ENCODE data around the gene WFDC10B.
"Not testable (repeated sequence)": the region's sequence is repeated elsewhere in the genome, so short reads cannot be mapped to it uniquely, and the experiment has no call there.

WFDC10B gene
- total RNA-seq: 0 reads per million in 2 experiments

DNA sequence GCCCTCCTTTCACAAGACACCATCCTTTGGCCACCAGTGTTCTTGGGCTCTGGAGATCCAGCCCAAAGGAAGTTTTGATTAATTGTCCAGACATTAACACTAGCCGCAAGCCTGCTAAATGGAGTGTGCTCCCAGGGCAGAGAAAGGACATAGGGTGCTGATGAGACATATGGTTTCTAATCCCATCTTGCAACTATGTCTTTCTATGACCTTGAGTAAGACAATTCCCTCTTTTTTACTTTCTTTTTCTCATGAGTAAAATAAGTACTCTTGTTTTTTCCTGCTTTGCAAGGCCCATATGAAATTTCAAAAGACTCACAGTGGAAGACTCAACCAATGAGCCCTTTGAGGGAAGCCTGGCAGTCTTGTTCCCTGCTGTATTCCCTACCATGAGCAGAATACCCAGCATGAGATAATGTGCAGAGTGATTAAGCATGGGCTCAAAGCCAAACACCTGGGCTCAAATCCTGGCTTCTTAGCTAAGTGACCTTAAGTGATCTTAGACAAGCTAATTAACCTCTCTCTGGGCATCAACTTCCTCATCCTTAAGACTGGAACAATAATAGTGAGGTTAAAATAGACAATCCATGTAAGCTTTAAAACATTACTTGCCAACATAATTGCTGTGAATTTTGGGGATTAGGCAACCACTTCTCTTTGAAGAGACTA lies at the start of gene WFDC10B:
Gene WFDC10B (minus strand): TSS at position 51 of the 669 bp plus-strand sequence. CDS start 19,027 bp downstream, outside the sequence.
- DNase-seq (ENCODE audit: low read depth): no peak

DNA sequence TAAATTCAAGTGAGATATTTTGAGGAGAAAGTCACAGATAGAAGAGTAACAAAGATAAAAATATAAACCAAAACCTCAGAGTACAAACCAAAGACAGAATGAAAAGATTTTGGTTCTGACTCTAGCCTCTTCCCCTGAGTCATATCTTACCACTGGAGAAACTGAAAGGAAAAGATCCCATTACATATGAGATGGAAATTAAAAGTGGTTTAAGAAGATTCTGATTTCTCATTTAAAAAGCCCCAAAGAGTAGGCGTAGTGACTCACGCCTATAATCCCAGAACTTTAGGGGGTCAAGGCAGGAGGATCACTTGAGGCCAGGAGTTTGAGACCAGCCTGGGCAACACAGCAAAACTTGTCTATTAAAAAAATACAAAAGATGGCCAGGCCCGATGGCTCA lies 47.9 kb upstream of the WFDC10B start:
- DNase-seq (ENCODE audit: low read depth): no peak

DNA sequence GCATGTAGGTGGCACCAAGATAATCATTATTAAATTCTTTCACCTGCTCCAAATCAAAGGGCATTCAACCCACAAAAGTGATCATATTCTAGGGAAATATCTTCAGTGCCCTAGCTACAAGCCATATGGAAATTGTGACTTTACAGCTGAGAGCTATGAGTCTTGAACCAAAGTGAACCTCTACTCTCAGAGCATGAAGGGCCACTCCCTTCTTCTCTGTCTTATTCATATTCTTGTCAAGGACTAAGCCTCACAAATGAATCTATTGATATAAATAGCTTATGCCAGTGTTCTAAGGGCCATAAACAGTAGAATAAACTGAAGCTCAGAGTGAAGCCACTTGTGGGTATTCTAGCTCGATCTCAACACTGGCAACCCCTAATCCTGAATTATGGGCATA lies 46.9 kb upstream of the WFDC10B start:
- no peak for DNase-seq (ENCODE audit: low read depth)

DNA sequence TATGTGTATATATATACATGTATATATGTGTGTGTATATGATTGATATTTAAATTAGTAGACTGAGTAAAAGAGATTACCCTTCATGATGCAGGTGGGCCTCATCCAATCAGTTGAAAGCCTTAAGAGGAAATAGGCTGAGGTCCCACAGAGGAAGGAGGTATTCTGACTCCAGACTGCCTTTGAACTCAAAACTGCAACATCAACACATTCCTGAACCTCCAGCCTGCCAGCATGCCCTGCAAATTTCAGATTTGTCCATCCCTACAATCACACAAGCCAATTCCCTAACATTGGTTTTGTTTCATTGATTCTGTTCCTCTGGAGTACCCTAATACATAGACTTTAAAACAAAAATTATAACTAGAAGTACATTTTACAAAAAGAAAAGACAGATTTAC lies 40.2 kb upstream of the WFDC10B start:
- DNase-seq (ENCODE audit: low read depth): no peak

DNA sequence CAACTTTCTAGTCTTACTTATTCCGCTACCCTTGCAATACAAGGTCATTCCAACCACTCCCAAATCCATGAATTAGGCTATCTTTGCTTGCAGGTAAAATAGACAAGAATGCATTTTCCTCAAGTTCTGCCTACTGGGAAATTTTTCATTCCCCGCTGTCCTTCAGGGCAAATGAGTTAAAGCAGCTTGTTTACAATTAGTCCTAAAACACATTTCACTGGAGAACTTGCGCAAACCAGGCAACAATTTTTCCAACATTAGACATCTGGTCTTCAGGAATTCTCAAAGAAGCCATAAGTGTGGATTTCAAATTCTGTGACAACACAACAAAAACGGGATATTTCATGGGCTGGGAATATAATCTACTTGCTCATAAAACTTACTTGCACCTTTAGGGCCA lies 37.8 kb upstream of the WFDC10B start:
- no peak for DNase-seq (ENCODE audit: low read depth)

DNA sequence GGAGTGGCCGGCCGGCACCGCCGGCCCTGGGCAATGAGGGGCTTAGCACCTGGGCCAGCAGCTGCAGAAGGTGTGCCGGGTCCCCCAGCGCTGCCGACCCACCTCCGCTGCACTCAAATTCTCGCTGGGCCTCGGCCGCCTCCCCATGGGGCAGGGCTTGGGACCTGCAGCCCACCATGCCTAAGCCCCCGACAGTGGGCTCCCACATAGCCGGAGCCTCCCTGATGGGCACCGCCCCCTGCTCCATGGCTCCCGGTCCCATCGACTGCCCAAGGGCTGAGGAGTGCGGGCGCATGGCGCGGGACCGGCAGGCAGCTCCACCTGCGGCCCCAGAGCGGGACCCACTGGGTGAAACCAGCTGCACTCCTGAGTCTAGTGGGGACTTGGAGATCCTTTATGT lies 31.2 kb upstream of the WFDC10B start:
- no peak for DNase-seq (ENCODE audit: low read depth)

DNA sequence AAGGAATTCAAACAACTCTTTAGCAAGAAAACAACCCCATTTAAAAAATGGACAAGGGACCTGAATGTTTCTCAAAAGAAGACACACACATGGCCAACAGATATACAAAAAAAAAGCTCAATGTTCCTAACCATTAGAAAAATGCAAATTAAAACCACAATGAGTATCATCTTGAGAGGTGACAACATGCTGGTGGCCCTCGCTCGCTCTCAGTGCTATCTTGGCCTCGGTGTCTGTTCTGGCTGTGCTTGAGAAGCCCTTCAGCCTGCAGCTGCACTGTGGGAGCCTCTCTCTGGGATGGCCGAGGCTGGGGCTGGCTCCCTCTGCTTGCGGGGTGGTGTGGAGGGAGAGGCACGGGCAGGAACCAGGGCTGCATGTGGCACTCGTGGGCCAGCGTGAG lies 30.7 kb upstream of the WFDC10B start:
- DNase-seq (ENCODE audit: low read depth): no peak

DNA sequence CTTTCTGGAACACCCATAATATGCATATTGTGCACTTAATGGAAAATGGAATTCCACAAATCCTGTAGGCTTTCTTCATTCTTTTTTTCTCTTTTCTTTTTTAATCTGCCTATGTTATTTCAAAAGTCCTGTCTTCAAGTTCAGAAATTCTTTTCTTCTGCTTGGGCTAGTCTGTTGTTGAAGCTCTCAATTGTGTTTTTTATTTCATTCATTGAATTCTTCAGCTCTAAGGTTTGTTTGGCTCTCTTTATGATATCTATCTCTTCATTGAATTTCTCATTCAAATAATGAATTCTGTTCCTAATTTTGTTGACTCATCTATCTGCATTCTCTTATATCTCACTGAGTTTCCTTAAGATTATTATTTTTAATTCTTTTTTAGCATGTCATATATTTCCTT lies 27.4 kb upstream of the WFDC10B start:
- DNase-seq (ENCODE audit: low read depth): no peak

DNA sequence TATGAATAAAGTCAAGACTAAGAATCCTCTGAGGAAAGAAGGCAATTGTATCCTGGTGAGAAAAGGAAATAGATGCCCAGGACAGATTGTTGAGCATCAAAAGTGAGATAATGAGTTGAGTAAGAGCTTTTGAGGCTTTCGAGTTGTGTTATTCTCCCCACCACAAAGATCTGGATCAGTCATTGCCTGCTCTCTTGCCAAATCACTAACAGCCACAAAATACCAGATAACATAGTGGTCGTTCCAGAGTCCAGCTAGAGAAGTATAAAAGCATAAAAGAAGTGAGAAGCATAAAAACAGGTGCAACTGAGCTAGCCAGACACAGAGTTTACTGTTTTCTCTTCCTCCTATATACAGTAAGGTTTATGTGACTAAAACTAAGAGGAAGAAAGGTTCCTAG lies 22.2 kb upstream of the WFDC10B start:
- DNase-seq (ENCODE audit: low read depth): no peak

DNA sequence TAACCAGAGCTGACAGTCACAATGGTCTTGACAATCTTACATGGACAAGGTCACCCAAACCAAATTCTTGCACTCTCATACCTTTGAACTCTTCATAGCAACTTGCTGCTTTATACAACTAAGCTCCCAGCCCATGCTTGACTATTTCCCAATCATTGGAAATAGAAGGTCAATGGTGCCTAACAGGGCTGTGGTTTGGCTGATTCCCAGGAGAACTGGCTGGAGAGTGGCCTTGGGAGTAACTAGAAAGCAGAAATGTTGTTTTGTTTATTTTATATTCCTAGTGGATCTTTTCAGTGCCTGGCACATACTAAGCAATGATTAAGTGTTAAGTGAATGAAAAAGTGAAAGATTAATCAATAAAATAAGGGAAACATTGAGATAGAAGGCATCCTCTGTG lies 20.3 kb upstream of the WFDC10B start:
- no peak for DNase-seq (ENCODE audit: low read depth)

DNA sequence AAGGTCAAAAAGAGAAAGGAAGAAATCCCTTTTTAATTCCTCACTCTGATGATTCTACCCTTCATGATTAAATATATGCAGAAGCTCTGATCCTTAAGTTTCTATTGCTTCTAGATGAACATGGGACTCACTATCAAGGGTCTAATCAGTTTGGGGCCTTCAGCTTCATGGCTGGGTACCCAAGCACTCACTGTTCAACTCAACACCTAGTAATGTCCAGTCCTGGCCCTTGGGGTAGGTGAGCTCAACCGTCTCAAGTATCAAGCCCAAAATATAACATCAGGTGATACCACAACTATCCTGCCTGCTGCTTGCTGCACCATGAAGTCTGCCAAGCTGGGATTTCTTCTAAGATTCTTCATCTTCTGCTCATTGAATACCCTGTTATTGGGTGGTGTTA lies 17.2 kb upstream of the WFDC10B start, which contains the start of gene SPINT4:
Gene SPINT4 (plus strand): TSS at position 301 of the 400 bp plus-strand sequence. CDS start 21 bp downstream, at position 322.
- DNase-seq (ENCODE audit: low read depth): no peak

DNA sequence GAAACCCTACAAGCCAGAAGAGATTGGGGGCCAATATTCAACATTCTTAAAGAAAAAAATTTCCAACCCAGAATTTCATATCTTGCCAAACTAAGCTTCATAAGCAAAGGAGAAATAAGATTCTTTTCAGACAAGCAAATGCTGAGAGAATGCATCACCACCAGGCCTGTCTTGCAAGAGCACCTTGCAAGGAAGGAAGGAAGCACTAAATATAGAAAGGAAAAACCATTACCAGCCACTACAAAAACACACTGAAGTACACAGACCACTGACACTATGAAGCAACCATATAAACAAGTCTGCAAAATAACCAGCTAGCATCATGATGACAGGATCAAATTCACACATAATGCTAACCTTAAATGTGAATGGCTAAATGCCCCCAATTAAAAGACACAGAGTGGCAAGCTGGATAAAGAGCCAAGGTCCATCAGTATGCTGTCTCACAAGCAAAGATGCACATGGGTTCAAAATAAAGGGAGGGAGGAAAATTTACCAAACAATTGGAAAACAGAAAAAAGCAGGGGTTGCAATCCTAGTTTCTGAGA lies 11.4 kb upstream of the WFDC10B start:
- DNase-seq (ENCODE audit: low read depth): not testable (repeated sequence)

DNA sequence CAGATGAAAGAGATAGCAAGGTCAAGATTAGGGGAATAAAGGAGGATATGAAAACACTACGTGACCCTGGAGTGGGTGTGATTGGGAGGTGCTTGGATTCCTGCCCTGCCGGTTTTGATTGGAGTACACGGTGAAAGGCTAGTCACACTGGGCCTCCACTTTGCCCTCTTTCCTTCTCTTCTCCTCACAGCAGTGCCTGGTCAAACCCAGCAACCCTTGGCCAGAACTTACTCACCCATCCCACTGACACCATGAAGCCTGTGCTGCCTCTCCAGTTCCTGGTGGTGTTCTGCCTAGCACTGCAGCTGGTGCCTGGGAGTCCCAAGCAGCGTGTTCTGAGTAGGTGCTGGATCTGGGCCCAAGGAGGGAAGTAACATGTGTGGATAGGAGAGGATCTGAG lies 2.9 kb downstream of the WFDC10B start, which contains the start of gene WFDC13:
Gene WFDC13 (plus strand): TSS at position 166 of the 400 bp plus-strand sequence. CDS start 86 bp downstream, at position 252.
- no peak for DNase-seq (ENCODE audit: low read depth)

DNA sequence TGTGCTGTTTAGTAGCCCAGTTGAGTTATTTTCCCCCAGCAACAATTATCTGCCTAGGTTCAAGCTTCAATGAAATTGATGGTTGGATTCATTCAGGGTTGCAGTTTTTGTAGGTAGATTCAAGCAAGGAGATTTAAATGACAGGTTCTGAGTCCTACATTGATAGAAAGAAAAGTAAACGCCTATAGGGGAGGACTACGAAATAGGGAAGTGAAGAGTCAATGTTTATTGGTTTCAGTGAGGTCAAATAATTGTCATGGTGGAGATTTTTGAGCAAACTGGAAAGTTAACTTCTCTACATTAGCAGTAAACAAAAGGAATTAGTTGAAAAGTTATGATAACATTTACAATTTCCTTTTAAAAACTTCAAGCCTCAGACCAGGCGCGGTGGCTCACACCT lies 3.7 kb downstream of the WFDC10B start:
- DNase-seq (ENCODE audit: low read depth): no peak

DNA sequence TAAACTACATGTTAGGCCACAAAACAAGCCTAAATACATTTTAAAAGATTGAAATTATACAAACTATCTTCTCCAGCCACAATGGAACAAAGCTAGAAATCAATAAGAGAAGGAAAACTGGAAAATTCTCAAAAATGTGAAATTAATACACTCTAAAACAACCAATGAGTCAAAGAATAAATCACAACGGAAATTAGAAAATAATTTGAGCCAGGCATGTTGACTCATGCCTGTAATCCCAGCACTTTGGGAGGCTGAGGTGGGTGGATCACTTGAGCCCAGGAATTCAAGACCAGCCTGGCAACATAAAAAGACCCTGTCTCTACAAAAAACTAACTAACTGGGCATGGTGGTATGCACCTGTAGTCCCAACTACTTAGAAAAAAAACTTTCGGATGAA lies 9.3 kb downstream of the WFDC10B start:
- DNase-seq (ENCODE audit: low read depth): no peak

DNA sequence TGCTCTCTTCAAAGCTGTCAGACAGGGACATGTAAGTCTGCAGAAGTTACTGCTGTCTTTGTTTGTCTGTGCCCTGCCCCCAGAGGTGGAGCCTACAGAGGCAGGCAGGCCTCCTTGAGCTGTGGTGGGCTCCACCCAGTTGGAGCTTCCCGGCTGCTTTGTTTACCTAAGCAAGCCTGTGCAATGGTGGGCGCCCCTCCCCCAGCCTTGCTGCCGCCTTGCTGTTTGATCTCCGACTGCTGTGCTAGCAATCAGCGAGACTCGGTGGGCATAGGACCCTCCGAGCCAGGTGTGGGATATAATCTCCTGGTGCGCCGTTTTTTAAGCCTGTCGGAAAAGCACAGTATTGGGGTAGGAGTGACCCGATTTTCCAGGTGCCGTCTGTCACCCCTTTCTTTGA lies 11.5 kb downstream of the WFDC10B start:
- not testable (repeated sequence) for DNase-seq (ENCODE audit: low read depth)

DNA sequence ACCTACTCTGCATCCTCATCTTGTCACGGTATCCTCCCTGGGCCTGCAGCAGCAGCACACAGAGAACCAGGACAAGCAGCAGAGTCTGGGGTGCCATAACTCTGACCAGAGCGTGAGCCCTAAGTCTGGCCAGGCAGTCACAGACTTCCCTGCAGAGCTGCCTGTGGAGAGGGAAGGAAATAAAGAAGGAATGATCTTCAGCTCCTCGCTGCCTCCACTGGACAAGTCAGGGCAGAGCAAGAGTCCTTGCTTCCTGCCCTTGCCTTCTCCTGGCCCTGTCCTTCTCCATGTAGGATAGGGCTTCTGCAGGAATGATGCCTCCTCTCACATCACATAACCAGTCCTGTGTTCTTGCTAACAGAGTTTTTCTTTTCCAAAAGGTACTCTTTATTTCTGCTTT lies 18.9 kb downstream of the WFDC10B start:
- DNase-seq (ENCODE audit: low read depth): no peak

DNA sequence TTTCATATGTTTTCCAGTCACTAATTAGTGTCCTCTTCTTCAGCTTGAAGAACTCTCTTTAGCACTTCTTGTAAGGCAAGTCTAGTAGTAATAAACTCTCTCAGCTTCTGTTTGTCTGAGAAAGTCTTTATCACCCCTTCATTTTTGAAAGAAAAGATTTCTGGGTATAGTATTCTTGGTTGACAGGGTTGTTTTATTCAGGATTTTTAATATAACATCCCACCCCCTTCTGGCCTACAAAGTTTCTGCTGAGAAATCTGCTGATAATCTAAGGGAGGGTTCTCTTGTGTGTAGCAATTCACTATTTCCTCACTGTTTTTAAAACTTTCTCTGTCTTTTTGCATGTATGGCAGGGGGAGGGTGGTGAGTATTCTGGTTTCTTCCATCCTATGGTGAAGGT lies 25.2 kb downstream of the WFDC10B start:
- DNase-seq (ENCODE audit: low read depth): no peak

DNA sequence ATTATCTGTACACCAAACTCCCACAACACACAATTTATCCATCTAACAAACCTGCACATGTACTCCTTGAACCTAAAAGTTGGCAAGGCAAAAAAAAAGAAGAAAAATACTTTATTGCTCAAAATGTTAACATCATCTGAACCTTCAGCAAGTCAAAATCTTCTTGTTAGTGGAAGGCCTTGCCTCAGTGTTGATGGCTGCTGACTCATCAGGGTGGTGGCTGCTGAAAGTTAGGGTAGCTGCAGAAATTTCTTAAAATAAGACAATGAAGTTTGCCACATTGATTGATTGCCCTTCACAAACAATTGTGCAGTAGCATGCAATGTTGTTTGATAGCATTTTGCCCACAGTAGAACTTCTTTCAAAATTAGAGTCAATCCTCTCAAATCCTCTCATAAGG lies 32.1 kb downstream of the WFDC10B start:
- DNase-seq (ENCODE audit: low read depth): no peak

DNA sequence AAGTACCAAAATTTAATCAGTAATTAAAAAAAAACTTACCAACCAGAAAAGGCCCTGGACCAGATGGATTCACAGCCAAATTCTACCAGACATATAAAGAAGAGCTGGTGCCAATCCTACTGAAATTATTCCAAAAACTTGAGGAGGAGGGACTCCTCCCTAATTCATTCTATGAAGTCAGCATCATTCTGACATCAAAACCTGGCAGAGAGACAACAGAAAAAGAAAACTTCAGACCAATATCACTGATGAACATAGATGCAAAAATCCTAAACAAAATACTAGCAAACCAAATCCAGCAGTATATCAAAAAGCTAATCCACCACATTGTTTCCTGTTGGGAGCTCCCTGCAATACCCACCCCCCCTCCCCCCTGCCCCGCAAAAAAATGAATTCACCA lies 34.7 kb downstream of the WFDC10B start, which contains the start of gene WFDC11:
Gene WFDC11 (minus strand): TSS at position 101 of the 400 bp plus-strand sequence. CDS start 19,639 bp downstream, outside the sequence.
- no peak for DNase-seq (ENCODE audit: low read depth)

DNA sequence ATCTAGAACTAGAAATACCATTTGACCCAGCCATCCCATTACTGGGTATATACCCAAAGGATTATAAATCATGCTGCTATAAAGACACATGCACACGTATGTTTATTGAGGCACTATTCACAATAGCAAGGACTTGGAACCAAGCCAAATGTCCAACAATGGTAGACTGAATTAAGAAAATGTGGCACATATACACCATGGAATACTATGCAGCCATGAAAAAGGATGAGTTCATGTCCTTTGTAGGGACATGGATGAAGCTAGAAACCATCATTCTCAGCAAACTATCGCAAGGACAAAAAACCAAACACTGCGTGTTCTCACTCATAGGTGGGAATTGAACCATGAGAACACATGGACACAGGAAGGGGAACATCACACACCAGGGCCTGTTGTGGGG lies 47.8 kb downstream of the WFDC10B start:
- DNase-seq (ENCODE audit: low read depth): not testable (repeated sequence)

DNA sequence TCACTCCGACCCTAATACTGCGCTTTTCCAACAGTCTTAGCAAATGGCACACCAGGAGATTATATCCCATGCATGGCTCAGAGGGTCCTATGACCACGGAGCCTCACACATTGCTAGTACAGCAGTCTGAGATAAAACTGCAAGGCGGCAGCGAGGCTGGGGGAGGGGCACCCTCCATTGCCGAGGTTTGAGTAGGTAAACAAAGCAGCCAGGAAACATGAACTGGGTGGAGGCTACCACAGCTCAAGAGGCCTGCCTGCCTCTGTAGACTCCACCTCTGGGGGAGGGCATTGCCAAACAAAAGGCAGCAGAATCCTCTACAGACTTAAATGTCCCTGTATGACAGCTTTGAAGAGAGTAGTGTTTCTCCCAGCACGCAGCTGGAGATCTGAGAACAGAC lies 53.1 kb downstream of the WFDC10B start:
- not testable (repeated sequence) for DNase-seq (ENCODE audit: low read depth)

DNA sequence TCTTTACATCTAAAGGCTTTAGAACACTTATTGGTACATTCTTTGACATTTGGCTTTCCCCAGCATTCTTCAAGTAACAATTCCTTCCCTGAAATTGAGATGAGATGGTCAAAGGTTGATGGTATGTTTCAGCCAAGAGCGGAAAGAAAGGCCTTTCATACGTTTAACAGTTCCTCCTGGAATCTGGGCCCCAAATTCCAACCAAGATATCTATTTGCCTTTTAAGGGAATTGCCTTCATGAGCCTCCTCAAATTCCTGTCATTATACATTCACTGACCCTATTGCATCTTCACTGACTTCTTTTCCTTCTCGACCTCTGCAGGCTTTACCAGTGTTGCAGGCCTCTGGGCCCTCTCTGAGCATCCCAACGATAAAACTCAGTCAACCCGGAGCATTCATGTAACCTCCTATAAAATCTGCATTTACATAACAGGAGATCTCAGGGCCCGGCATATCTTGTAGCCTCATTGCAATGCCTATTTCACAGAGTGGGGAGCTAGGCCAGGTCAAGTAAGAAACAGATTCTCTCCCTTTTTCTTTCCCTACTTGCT lies 55.4 kb downstream of the WFDC10B start:
- no peak for DNase-seq (ENCODE audit: low read depth)
